Medulla oblongata (tissue), 1 donor: ENCODE data around the gene MSI2.

Experiments
- DNase-seq: peaks from one replicate; pipeline ENCODE4 v3.0.0-alpha.2; 2015; ENCODE audit errors: extremely low spot score

The MSI2 gene

DNA sequence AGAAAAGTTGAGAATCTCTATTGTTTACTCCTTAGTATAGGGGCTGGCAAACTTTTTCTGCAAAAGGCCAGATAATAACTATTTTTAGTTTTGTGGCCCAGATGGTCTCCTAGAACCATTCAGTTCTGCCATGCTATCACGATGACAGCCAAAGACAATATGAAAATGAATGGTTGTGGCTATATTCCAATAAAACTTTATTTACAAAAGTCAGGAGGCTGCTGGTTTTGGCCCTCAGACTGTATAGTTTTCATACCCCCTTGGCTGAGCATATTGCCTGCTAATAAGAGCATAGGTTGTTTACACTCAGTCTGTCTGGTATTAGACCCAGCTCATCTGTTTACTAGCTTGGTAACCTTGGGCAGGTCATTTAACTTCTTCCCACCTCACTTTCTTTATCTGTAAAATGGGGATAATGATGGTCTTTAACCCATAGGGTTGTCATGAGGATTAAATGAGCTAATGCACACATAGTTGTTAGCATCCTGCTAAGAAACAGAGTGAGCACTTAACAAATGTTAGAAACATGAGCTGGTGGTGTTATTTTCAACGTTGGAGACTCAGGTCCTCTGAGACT is 156.3 kb downstream of the MSI2 start:
- no peak for DNase-seq

DNA sequence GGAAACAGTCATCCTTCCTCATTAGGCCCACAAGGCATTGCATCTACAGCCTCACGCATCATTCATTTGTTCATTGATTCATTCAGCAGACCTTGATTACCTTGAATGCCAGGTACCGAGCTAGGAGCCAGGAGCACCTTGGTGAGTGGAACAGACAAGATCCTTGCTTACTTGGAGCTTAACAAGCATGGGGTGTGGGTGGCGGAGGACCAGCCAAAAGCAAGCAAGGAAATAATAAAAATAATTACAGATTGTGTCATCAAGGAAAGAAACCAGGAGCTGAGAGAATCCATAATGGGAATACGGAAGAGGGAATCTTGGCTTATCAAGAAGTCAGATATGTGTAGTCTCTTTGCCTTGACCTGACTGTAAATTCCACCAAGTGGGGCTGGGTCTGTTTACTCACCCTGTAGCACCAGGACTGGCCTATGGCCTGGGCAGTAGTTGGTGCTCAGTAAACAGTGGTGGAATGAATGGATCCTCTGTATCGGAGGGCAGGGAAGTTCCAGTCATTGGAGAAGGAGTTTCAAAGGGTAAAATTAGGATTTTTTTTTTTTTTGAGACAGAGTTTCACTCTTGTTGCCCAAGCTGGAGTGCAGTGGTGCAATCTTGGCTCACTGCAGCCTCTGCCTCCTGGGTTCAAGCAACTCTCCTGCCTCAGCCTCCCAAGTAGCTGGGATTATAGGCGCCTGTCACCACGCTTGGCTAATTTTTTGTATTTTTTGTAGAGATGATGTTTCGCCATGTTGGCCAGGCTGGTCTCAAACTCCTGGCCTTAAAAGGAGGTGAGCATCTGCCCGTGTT is 157.7 kb downstream of the MSI2 start:
- no peak for DNase-seq

DNA sequence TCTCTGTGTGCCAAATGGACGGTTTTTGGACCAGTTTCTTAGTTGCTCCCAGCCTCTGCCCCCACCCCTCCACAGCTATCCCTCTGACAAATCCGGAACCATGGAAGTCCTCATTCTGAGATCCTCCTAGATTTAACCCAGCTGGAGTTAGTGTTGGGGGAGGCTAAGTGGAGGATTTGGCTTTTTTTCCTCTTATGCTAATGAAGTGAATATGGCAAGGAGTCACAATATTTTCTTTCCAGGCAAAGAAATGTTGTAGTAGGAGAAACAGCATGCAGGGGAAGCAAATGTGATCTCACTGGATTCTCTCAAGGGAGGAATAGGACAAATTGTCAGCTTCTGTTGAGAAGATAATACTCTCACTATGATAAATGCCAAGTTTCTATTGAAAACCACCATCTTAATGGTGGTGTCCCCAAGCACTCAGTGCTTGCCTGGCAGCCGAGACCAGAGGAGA is 159.5 kb downstream of the MSI2 start:
- DNase-seq = peak; percentile 63

DNA sequence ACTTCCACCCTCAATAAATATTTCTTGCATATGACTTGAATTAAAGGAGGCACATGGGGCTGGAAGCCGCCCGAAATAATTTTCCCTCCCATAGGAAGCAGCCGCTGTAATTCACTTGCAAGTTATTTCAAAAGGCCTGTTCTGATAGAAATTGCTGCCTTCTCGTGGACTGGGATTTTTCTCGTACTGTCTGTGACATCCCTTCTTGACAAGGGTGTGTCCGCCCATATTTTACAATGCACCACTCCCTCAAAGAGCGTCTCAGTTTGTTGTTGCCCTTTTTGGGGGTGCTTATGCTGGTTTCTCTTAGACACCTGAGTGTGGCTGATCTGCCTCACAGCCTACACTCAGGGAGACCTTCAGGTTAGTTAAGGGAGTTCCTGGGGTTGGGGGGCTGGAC is 160.0 kb downstream of the MSI2 start:
- no peak for DNase-seq

DNA sequence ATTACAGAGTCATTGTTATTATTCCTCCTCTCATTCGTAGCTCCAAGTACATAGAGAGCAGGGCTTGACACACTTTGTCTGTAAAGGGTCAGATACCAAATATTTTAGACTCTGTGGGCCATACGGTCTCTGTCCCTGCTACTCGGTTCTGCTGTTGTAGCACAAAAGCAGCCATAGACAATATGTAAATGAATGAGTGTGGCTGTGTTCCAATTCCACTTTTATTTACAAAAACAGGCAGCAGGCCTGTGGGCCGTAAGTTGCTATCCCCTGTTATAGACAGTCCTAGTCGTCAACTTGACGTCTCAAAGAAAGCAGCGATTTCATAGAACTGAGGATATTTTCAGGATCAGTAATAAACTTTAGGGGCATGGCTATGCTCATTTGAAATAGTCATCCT is 161.6 kb downstream of the MSI2 start:
- DNase-seq = no peak

DNA sequence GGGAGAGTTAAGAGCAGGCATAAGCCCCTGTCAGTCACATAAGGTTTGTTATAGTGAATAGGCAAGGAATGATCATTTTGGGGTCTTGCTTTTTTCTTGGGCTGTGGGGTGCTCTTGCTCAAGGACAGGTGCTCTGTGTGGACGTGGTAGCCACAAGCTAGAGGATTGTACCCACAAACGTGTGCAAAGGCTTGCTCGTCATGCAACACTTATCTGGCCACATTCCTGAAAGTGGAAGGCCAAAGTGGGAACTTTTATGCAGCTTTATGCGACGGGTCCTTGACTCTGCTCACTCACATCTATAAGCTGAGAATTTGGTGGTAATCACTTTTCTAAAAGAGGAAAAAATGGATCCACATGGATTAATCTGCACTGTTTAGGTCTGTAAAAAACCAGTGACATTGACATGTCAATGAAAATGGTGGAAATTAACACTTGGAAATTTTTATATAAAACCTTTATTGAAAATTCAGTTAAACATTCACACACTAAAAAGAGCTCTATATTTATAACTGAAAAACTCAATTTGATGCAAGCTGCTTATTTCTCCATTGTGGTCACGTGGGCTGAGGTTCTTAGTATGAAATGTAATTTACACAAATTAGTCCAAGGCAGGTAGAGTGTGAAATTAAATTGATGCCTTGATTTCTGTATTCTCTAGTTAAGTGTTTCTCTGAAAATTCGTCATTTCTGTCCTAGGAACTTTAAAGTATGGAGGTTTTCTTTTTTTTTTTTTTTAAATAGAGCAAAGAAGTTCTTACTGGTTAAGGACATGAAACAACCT is 162.3 kb downstream of the MSI2 start:
- DNase-seq = no peak

DNA sequence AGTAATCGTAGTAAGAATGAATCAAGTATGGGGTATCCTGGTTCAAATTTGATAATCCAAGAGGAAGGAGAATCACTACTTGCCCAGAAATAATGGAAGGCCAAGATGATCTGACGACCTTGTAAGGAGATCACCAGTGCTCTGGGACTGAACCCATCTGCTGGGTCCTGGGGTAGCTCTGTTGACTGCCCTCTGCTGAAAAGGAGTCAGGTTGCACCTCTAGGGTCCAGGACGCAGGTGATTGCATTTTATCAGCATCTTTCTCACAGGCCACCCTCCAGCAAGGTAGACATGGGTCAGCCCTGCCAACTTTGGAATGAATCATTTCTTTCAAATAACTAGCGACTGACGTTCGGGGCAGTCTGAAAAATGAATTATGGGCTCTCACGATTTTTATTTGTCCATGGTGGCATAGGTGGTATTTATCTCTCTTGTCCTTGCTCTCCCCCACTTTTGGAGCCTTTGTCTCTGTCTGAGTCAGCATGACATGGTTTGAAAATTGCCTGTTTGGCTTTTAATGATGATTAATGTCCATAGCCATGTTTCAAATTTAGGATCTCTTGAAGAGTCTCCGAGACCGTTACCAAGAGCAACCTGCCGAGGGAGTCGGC is 163.7 kb downstream of the MSI2 start:
- DNase-seq = no peak

DNA sequence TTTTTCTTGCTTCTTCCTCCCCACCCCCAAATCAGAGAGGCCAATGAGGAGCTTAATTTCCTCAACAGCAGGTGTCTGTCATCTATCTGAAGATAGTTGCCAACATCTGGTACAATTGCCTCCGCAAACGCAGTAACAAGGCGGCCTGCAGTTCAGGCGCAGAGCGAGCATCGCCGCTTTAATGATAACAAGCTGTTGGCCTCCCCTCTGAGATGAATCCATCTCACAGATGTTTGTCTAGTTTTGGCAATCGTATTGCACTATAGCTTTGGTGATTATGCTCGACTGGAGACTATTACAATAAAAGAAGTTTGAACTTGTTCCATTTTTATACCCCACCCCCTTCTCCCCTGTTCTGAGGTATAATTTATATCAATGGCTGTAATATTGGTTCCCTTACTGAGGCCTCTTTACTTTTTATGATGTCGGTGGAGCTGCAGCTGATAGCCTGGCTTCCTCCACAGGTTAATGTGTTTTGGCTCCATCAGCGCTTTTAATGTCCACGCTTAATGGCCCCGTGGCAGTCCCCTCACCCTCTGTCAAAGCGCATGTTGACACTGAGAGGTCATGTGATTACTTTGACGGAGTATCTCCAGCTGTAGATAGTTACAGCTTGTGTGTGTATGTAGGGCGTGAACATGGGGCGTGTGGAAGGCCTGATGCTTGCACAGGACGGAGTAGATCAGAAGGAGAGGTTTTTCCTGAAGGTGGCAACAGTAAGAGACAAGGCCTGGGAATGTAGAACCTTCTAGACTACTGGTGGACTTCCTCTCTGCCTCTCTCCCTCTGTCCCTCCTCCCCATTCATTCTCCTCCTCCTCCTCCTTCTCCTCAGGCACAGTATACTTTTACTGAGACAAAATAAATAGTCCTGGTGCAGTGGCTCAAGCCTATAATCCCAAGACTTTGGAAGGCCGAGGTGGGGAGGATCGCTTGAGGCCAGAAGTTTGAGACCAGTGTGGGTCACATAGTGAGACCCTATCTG is 164.7 kb downstream of the MSI2 start:
- DNase-seq = no peak

DNA sequence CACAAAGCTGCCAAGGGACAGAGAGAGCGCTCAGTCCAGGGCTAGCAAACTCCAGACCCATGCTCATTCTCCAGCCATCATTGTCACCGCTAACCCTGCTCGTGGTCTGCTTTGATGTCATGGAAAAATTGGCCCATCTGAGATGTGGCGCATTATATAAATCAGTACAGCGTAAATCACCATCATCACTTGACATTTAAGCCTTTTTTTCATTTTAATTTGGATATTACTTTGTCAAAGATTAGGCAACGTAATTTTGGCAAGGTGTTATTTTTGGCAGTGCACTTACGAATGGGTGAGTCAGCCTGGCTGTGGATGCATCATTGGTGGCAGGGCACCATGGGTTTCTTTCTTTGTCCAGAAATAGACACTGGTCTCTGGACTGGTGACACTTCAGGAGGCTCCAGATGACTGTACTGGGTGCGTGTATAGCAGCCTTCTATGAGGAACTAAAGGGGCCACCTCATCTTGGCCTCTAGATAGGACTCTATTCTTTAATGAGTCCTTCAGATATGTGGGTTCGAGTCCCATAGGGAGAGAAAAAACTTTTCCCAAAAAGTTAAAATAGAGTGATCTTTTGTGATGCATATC is 166.3 kb downstream of the MSI2 start:
- no peak for DNase-seq

DNA sequence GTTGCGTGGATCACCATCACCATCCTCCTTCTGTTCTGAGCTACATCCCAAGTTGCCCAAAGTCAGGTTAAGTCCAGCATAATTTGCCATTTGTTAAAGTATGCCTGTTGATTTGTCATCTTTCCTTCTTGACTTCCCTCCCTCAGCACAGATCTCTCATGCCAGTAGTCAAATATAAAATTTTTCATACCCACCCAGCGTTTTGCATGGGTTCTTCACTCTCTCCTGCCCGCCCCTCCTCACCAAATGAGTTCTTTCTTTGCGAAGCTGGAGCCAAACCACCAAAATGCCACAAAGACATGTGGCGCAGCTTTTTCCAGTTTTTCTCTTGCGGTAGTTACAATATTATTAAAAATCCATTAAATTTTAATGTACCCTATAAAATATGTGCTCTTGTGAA is 167.2 kb downstream of the MSI2 start:
- no peak for DNase-seq

DNA sequence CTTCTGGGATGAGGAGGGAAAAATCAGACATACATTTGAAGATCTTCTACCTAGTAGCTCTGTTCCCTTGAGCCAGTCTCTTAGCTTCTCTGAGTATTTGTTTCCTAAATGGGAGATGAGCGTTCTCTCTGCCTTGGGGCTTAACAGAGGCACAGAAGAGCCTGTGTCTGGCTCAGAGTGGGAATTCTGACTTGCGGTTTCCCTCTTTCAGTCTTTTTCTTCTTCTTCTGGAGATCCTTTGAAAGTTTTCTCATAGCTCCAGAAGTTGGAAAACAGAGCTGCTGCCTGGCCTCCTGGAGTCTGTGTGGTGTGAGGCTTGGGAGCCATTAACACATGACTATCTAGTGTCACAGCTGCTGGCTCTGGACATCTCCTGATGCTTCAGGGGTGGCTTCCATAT is 167.9 kb downstream of the MSI2 start:
- DNase-seq = no peak

DNA sequence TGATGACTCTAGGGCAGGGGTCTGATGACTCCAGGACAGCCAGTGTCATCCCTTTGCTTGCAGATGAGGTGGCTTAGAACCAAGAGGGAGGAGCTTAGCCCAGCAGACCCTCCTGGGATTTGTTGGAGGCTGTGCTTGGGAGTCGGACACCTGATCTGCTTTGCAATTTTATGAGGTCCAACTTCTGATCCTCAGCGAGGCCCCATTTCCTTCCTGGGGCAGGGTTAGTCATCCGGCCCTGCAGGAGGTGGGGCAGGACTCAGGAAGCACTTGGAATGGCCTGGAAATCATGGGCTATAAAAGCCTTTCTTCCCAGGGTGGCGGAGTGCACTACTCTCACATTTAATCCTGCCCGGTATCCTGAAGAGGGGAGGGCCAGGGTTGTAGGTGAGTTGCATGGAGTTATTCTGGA is 168.5 kb downstream of the MSI2 start:
- DNase-seq = no peak

DNA sequence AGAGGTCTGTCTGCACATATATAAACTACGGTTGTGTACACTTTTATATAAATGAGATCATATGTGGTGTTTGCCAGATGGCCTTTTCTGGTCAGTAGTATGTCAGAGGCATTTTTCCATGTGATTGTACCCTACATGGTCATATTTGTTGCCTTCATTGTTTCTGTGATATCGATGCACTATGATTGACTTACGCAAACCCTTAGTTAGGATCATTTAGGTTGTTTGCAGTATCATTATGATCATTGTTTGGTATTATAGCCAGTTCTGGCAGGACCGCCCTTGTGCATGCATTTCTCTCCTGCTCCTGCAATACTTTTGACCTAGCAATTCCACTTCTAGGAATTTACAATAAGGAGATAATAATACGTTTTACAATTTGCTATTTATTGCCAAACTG is 169.1 kb downstream of the MSI2 start:
- DNase-seq = no peak

DNA sequence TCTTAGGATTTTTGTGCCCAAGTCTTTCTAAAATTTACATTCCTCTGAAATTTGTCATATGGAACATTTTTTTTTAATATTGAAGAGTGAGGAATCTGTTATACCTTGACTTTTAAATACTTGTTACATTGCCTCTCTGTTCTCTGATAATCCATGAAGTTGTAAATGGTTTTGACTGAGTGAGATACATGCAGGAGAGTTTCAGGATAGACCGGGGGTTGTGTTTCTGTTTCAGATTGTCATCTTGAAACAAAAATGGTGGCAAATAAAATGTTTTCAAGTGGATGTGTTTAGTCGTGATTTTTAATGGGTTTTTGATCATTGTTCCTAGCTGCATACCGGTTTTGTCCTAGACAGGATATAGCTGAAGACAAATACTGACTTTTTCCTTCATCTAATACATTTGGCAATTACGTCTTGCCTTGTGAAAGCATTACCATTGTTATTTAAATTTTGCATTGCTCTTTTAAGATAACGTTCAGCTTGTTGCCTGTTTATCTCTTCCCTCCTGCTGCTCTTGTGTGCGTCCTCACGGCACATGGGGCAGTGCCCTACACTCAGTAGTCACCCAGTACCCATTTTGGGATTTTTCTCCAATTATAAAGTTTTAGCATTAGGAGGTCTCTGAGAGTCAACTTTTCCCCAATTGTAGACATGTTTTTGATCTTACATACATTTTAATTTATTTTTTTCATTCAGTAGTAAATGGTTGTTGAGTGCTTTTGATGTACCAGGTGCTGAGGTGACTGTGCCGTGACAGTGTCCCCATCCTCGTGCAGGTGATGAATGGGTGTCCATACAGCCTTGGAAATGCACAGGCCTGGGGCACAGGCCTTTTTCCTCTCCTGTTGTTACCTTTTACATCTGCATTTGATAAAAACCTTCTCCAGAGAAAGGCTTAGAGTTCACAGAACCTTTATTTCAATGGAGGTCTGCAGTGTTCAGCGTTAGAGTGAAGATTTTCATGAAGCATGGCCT is 169.9 kb downstream of the MSI2 start:
- DNase-seq = no peak

DNA sequence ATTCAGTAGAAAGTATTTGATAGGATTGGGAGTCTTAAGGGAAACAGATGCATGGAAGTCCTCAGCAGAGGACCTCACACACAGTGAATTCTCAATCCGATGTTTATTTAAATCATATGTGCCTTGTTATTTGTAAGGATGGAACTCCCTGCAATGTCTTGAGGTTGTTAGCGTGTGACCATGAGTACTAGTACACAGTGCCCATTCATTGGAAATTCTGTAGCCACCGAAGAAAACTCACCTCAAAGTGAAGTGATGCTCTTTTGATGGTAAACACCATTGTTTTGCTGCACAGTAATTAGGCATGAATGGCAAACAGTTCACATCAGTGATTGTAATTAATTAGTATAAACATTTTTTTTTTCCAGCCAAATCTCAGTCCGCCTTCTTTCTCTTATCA is 173.6 kb downstream of the MSI2 start:
- no peak for DNase-seq

DNA sequence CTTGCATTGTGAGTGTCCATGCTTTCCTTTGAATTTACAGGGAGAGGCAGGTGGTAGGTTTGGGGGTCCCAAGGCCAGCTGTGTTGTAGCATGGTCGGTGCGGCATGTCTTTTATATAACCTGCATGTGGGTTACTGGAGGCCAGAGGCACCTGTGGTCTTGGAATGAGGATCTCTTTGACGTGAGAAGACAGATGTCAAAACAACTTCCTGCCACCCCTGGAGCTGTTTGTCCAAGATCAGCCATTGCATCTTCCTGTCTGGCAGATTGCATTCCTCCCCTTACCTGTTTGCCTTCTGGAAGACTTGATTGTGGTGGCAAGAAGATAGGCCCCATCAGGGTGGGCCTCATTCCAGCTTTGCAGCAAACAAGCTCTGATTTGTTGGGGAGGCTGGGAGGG is 175.1 kb downstream of the MSI2 start:
- no peak for DNase-seq

DNA sequence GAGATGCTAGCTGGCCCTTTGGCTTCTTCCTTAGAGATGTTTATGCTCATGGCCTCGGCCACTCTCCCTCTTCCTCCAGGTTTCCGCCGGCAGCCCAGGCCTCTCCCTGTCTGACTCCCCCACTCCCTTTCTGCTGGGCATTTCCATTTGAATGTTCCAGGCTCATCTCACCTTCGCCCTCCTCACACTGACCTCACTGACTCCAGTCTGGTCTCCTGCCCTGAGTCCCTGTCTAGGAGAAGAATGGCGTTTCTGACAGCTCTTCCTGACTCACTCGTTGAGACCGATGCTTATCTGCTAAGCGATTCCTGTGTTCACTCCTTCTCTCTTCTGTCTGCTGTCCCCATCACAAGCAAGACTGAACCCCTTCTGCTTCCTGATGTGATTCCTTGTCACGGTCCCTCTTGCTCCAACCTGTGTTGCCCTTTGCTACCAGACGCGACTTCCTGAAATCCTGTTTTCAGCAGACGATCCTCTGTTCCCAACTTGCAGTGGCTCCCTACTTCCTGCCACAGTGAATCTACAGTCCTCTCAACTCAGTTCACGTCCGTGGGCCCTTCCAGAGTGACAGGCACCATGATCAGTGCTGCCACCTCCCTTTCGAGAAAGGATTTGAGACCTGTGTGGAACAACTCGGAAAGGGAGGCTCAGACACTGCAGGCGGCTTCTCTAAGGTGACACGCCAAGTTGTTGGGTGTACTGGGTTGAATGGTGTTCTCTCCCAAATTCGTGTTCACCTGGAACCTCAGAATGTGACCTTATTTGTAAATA is 176.4 kb downstream of the MSI2 start:
- DNase-seq = no peak

DNA sequence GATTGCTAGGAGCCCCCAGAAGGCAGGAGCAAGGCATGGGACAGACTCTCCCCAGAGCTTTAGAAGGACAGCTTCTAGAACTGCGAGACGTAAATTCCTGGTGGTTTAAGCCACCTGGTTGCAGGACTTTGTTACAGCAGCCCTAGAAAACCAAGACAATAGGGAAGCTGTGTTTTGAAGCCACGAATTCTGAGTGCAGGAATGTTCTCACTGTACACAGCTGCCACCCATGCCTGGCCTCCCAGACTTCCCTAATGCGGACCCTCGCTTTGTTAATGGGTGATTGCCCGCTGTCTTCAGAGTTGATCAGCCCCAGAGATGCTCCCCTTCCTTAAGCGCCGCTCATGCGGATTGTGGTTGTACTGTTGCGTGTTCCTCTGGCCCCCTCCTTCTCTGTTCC is 177.1 kb downstream of the MSI2 start:
- no peak for DNase-seq

DNA sequence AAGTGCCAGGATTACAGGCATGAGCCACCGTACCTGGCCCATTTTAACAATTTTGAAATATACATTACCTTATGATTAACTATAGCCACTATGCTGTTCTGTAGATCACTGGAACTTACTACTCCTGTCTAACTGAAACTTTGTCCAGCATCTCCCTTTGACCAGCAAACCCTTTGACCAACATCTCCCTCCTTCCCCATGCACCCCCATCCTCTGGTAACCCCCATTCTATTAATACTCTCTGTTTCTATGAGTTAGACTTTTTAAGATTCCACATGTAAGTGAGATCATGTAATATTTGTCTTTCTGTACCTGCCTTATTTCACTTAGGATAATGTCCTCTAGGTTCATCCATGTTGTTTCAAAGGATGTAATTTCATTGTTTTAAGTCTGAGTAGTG is 178.0 kb downstream of the MSI2 start:
- no peak for DNase-seq
